GM12875 (cell line): Measurements from ENCODE around the gene NSG2.
"Not testable (repeated sequence)": the region's sequence is repeated elsewhere in the genome, so short reads cannot be mapped to it uniquely, and the experiment has no call there.

Experiments
- H3K4me3 ChIP-seq: one replicate; pipeline ENCODE4 v1.5.1; 2011; ENCODE audit warnings: low read depth, low read length, control low read depth
- CTCF ChIP-seq: IDR thresholded peaks from 2 replicates; pipeline ENCODE4 v1.5.1; 2011; ENCODE audit warnings: low read depth, mild to moderate bottlenecking, control low read depth, inconsistent platforms, low read length, moderate library complexity, borderline replicate concordance; ENCODE audit not compliant: insufficient read depth

The NSG2 gene

GRCh38 chr5:174098694-174099093 lies 53.2 kb downstream of the NSG2 start:
- no peak for TF ChIP-seq CTCF
- H3K4me3 ChIP-seq = no peak overlapping the region

- no peak for TF ChIP-seq CTCF
- H3K4me3 ChIP-seq = no peak overlapping the region
Observed at GRCh38 chr5:174100490-174100889, 55.0 kb downstream of the NSG2 start.

GRCh38 chr5:174101195-174101730 lies 55.8 kb downstream of the NSG2 start:
- TF ChIP-seq CTCF = no peak

GRCh38 chr5:174102574-174102973 lies 57.1 kb downstream of the NSG2 start:
- H3K4me3 ChIP-seq = not testable (repeated sequence)

More at GRCh38 chr5:174101195-174101730, 55.8 kb downstream of the NSG2 start:
- H3K4me3 ChIP-seq = no peak overlapping the region

- no peak for TF ChIP-seq CTCF
- H3K4me3 ChIP-seq = no peak overlapping the region
Observed at GRCh38 chr5:174106997-174107655, 61.6 kb downstream of the NSG2 start.

- TF ChIP-seq CTCF = no peak
- no peak overlapping the region for H3K4me3 ChIP-seq
Observed at GRCh38 chr5:174108745-174109144, 63.2 kb downstream of the NSG2 start.

GRCh38 chr5:174109698-174110260 lies 64.3 kb downstream of the NSG2 start:
- H3K4me3 ChIP-seq = no peak overlapping the region
- no peak for TF ChIP-seq CTCF
